Erythroblast (primary cell): ENCODE data around the gene SMG7.

Experiments
- GATA1 ChIP-seq: IDR thresholded peaks from 2 replicates; pipeline ENCODE4 v1.6.1; 2011; ENCODE audit warnings: low read depth, mild to moderate bottlenecking, control low read depth, low read length, moderate library complexity
- POLR2A ChIP-seq: IDR thresholded peaks from 2 replicates; pipeline ENCODE4 v1.6.1; 2011; ENCODE audit warnings: mild to moderate bottlenecking, low read length

DNA sequence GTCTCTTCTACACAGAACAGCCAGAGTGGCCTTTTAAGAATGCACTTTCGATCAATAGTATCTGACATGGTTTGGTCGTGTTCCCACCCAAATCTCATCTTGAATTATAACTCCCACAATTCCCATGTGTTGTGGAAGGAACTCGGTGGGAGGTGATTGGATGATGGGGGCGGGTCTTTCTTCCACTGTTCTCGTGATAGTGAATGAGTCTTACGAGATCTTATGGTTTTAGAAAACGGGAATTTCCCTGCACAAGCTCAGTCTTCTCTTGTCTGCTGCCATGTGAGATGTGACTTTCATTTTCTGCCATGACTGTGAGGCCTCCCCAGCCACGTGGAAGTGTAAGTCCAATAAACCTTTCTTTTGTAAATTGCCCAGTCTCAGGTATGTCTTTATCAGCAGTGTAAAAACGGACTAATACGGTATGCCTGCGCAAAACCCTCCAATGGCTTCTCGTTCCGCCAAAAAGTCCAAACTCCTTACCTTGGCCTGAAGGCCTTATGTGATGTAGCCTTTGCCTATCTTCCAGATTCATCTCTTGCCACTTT, 23.0 kb upstream of the SMG7 start:
- TF ChIP-seq POLR2A = no peak
- TF ChIP-seq GATA1 = no peak
